DND-41 (cell line): ENCODE results near the gene GNPTG.

Source experiments
- ATAC-seq: fragments of 200-7000 bp; cut with Tn5 transposase; 3 replicates; pipeline ENCODE4 v1.9.1; 2021; ENCODE audit warnings: low read depth; ENCODE audit not compliant: insufficient read depth
- DNase-seq: peaks from one replicate; pipeline ENCODE4 v3.0.0-alpha.2; 2020
- H2AFZ ChIP-seq: 2 replicates; pipeline ENCODE4 v1.6.0; 2012; ENCODE audit warnings: low read depth, low read length
- H3K27ac ChIP-seq: 2 replicates; pipeline ENCODE4 v1.5.1; 2012; ENCODE audit warnings: low read length, inconsistent platforms
- H3K27me3 ChIP-seq: fragments of 200-600 bp; sonication (generic); 2 replicates; pipeline ENCODE4 v1.6.0; 2012; ENCODE audit warnings: low read length, mild to moderate bottlenecking, inconsistent platforms; ENCODE audit not compliant: insufficient read depth, poor library complexity
- H3K36me3 ChIP-seq: 2 replicates; pipeline ENCODE4 v1.5.1; 2012; ENCODE audit warnings: low read length, inconsistent platforms; ENCODE audit not compliant: insufficient read depth
- H3K4me1 ChIP-seq: 2 replicates; pipeline ENCODE4 v1.5.1; 2012; ENCODE audit warnings: mild to moderate bottlenecking, low read length; ENCODE audit not compliant: insufficient read depth
- H3K4me2 ChIP-seq: 2 replicates; pipeline ENCODE4 v1.6.0; 2012; ENCODE audit warnings: mild to moderate bottlenecking, moderate library complexity, low read length, inconsistent platforms; ENCODE audit not compliant: insufficient read depth
- H3K4me3 ChIP-seq, 2 experiments: fragments of 200-600 bp in 1 of 2; shearing (Covaris generic) in 1 of 2; 2 replicates each; pipeline ENCODE4 v1.5.1; 2012 to 2016; ENCODE audit warnings: inconsistent platforms in 2 of 2, low read length in 2 of 2, mild to moderate bottlenecking in 2 of 2, low read depth in 1 of 2, moderate library complexity in 1 of 2
- H3K79me2 ChIP-seq: 2 replicates; pipeline ENCODE4 v1.6.0; 2012; ENCODE audit warnings: low read length, inconsistent platforms; ENCODE audit not compliant: insufficient read depth
- H3K9ac ChIP-seq: 2 replicates; pipeline ENCODE4 v1.6.0; 2012; ENCODE audit warnings: low read depth, mild to moderate bottlenecking, inconsistent platforms, low read length, moderate library complexity
- H3K9me3 ChIP-seq: 2 replicates; pipeline ENCODE4 v1.5.1; 2012; ENCODE audit warnings: low read length, moderate library complexity, mild to moderate bottlenecking, inconsistent platforms; ENCODE audit not compliant: insufficient read depth, severe bottlenecking
- H4K20me1 ChIP-seq: 2 replicates; pipeline ENCODE4 v1.6.0; 2012; ENCODE audit warnings: low read length; ENCODE audit not compliant: insufficient read depth
- EZH2 ChIP-seq: IDR thresholded peaks from 3 replicates; pipeline ENCODE4 v1.6.1; 2012; ENCODE audit warnings: borderline replicate concordance, low read depth, mild to moderate bottlenecking, moderate library complexity, low read length, inconsistent platforms; ENCODE audit not compliant: severe bottlenecking
- TF ChIP-seq, protein P1 (sequence below): IDR thresholded peaks from 2 replicates; pipeline ENCODE4 v1.5.1; 2012; ENCODE audit warnings: borderline replicate concordance, low read length, moderate library complexity, mild to moderate bottlenecking; ENCODE audit not compliant: poor library complexity, severe bottlenecking; ENCODE audit errors: extremely low read depth

Gene GNPTG

DNA sequence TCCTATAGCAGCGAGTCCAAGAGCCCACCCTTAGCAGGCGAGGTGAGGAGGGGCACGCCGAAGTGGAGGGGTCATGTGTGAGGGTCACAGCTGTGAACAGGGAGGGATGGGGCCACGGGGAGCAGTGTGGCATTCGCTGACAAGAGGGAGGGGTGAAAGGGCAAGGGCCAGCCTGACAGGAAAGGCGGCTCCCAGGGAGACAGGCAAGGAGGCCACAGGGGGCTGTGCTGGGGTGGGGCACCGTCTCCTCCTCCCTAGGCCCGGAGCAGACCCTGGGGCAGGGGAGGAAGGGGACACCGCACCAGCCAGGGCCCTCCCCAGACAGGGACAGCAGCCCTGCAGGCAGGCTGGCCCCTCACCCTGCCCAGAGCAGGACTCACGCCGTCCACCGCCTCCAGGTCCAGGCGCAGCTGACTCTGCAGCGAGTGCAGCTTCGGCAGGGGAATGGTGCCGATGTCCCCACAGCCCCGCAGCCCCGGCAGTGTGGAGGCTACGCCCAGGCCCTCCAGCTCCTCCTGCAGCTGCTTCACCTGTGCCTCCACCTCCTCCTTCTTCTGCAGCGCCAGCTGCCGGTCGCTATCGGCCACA is 15.1 kb downstream of the GNPTG start:
- ATAC-seq (no peak), DNase-seq (no peak)
- no peak overlapping the region for H3K27ac ChIP-seq
- no peak overlapping the region for H2AFZ ChIP-seq
- TF ChIP-seq, protein P1, sequence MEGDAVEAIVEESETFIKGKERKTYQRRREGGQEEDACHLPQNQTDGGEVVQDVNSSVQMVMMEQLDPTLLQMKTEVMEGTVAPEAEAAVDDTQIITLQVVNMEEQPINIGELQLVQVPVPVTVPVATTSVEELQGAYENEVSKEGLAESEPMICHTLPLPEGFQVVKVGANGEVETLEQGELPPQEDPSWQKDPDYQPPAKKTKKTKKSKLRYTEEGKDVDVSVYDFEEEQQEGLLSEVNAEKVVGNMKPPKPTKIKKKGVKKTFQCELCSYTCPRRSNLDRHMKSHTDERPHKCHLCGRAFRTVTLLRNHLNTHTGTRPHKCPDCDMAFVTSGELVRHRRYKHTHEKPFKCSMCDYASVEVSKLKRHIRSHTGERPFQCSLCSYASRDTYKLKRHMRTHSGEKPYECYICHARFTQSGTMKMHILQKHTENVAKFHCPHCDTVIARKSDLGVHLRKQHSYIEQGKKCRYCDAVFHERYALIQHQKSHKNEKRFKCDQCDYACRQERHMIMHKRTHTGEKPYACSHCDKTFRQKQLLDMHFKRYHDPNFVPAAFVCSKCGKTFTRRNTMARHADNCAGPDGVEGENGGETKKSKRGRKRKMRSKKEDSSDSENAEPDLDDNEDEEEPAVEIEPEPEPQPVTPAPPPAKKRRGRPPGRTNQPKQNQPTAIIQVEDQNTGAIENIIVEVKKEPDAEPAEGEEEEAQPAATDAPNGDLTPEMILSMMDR = no peak
- TF ChIP-seq EZH2 = no peak
- H3K9ac ChIP-seq = no peak overlapping the region
- H3K4me2 ChIP-seq = no peak overlapping the region
- peaks cover 67% of the 10 kb centered on the region for H3K36me3 ChIP-seq
- peaks cover 13% of the 10 kb centered on the region for H3K79me2 ChIP-seq
- H3K27me3 ChIP-seq = no peaks in the 10 kb centered on the region
- H3K4me1 ChIP-seq = no peaks in the 10 kb centered on the region
- H4K20me1 ChIP-seq = peaks cover 26% of the 10 kb centered on the region
- H3K4me3 ChIP-seq = no peak overlapping the region
- H3K9me3 ChIP-seq = no peaks in the 10 kb centered on the region

DNA sequence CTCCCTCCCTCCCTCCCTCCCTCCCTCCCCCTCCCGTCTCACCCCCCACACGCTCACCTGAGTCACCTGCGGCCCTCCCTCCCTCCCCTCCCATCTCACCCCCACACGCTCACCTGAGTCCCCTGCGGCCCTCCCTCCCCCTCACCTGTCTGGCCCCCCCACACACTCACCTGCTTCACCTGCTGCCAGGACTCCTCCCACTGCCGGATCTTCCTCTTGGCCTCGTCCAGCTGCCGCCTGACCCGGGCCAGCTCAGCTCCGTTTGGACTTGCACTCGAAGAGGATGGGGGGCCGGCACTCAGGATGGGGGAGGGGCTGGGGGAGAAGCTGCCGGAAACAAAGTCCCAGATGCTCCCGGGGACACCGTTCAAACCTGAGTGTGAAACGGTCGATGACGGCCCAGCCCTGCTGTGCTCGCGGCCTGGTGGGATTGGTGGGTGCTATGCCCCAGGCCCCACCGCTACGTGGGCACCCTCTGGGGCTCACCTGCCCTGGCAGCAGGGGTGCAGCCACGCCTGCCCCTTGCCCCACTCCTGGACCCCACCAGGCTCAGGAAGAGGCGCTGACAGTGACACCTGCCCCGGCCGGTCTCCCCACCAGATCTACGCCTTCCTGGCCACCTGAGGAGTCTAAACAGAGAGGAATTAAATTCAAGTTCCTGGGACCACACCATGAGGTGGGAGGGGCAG is 15.9 kb downstream of the GNPTG start:
- H3K79me2 ChIP-seq = peaks cover 4% of the 10 kb centered on the region
- DNase-seq (no peak), ATAC-seq (no peak)
- H3K27me3 ChIP-seq = no peaks in the 10 kb centered on the region
- peaks cover 18% of the 10 kb centered on the region; the same call in 1 of the 2 replicates for H4K20me1 ChIP-seq
- H3K4me1 ChIP-seq = no peaks in the 10 kb centered on the region
- H2AFZ ChIP-seq = no peak overlapping the region
- H3K9ac ChIP-seq = no peak overlapping the region
- H3K4me3 ChIP-seq = no peak overlapping the region
- peaks cover 58% of the 10 kb centered on the region for H3K36me3 ChIP-seq
- no peak overlapping the region for H3K4me2 ChIP-seq
- H3K9me3 ChIP-seq = no peaks in the 10 kb centered on the region
- no peak overlapping the region for H3K27ac ChIP-seq
- TF ChIP-seq EZH2 = no peak
- TF ChIP-seq, protein P1 = no peak

DNA sequence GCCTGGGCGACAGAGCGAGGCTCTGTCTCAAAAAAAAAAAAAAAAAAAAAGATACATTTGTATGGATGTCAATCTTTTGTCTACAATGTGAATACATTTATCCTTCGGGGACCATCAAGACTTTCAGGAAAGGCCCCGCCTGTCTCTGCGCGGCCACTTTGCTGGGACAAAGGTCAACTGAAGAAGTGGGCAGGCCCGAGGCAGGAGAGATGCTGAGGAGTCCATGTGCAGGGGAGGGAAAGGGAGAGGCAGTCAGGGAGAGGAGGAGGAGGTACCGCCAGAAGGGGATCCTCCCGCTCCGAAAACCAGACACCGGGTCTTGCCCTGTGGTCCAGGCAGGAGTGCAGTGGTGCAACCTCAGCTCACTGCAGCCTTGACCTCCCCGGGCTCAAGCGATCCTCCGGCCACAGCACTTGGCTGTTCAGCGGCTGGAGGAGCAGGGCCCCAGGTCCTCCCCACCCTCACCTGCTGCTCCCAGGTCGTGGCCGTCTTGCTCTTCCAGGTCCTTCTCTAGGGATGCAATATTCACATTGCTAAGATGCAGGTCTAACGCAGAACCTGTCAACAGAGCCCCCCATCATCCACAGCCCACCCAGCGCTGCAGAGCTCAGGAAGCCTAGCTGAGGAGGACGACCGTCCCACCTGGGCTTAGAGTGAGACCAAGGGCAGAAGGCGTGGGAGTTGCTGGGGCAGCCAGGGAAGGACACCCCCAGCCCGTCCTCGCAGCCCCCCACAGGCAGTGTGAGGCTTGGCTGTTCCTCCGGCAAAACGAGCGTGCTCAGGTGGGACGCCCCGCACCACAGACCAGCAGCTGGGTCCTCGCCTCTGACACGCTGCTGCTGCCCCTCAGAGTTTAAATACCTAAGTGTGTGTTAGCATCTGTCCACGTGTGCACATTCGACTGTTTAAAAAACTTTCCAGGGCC is 19.6 kb downstream of the GNPTG start:
- ATAC-seq (no peak), DNase-seq (no peak)
- Histone ChIP-seq H3K4me3 (no peak overlapping the region), H3K79me2 (no peaks in the 10 kb centered on the region), H3K4me1 (no peaks in the 10 kb centered on the region), H3K27me3 (no peaks in the 10 kb centered on the region), H3K9ac (no peak overlapping the region), H4K20me1 (peaks cover 13% of the 10 kb centered on the region; the same call in 1 of the 2 replicates), H3K36me3 (peaks cover 33% of the 10 kb centered on the region), H2AFZ (no peak overlapping the region), H3K27ac (no peak overlapping the region), H3K4me2 (no peak overlapping the region), H3K9me3 (no peaks in the 10 kb centered on the region)
- no peak for TF ChIP-seq EZH2
- TF ChIP-seq, protein P1 = no peak
